ENCODE measurements around the gene AHCYL2.

The AHCYL2 gene

DNA sequence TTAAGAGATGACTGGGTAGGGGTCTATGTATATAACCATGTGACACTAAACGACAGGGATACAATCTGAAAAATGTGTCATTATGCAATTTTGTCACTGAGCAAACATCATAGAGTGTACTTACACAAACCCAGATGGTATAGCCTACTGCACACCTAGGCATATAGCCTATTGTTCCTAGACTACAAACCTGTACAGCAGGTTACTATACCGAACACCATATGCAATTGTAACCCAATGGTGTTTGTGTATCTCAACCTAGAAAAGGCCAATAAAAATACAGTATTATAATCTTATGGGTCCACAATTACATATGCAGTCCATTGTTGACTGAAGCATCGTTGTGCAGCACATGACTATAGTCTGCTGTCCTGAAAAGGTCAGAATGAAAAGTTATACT lies 232.3 kb downstream of the AHCYL2 start:
- TF ChIP-seq, protein P1, sequence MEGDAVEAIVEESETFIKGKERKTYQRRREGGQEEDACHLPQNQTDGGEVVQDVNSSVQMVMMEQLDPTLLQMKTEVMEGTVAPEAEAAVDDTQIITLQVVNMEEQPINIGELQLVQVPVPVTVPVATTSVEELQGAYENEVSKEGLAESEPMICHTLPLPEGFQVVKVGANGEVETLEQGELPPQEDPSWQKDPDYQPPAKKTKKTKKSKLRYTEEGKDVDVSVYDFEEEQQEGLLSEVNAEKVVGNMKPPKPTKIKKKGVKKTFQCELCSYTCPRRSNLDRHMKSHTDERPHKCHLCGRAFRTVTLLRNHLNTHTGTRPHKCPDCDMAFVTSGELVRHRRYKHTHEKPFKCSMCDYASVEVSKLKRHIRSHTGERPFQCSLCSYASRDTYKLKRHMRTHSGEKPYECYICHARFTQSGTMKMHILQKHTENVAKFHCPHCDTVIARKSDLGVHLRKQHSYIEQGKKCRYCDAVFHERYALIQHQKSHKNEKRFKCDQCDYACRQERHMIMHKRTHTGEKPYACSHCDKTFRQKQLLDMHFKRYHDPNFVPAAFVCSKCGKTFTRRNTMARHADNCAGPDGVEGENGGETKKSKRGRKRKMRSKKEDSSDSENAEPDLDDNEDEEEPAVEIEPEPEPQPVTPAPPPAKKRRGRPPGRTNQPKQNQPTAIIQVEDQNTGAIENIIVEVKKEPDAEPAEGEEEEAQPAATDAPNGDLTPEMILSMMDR (IDR thresholded peaks at IDR 0.05; ENCODE audit: low read length), result no peak
- no peak for TF ChIP-seq EZH2 (IDR thresholded peaks at IDR 0.05; ENCODE audit: borderline replicate concordance, low read length)
- Histone ChIP-seq H3K27ac (ENCODE audit: low read depth, low read length, poor library complexity, severe bottlenecking) (no peak overlapping the region), H2AFZ (ENCODE audit: low read length) (no peak overlapping the region), H3K9ac (ENCODE audit: low read length) (no peak overlapping the region), H4K20me1 (ENCODE audit: insufficient read depth, low read length) (no peaks in the 10 kb centered on the region), H3K9me3 (ENCODE audit: low read length) (no peaks in the 10 kb centered on the region), H3K4me2 (ENCODE audit: low read length) (no peak overlapping the region), H3K4me1 (ENCODE audit: insufficient read depth, low read length, severe bottlenecking) (no peaks in the 10 kb centered on the region), H3K27me3 (ENCODE audit: insufficient read depth, low read length) (no peaks in the 10 kb centered on the region), H3K36me3 (ENCODE audit: insufficient read depth, low read length) (peaks cover 5% of the 10 kb centered on the region; the same call in 1 of the 2 replicates), H3K79me2 (ENCODE audit: insufficient read depth, low read length) (no peaks in the 10 kb centered on the region), H3K4me3 (ENCODE audit: low read depth, low read length, poor library complexity, severe bottlenecking) (no peak overlapping the region), H3K9me2 (ENCODE audit: low read depth, low read length) (no peaks in the 10 kb centered on the region), H3F3A (ENCODE audit: insufficient read depth, low read length) (no peaks in the 10 kb centered on the region)

DNA sequence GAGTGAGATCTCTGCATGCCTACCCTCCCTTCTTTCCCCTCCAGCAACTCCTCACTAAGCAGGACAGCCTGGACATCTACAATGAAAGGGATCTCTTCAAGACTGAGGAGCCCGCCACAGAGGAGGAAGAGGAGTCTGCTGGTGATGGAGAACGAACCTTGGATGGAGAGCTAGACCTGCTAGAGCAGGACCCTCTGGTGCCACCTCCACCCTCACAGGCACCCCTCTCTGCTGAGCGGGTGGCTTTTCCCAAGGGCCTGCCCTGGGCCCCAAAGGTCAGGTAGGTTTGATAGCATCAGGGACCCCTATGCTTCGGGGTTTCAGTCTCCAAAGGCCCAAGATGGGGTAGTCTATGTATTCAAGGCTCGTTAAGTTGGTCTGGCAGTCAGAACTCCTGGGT lies 233.3 kb downstream of the AHCYL2 start:
- H3K4me1 ChIP-seq (ENCODE audit: insufficient read depth, low read length, severe bottlenecking), result no peaks in the 10 kb centered on the region
- no peaks in the 10 kb centered on the region for H3F3A ChIP-seq (ENCODE audit: insufficient read depth, low read length)
- H3K4me3 ChIP-seq (ENCODE audit: low read depth, low read length, poor library complexity, severe bottlenecking), result no peak overlapping the region
- H3K9ac ChIP-seq (ENCODE audit: low read length), result no peak overlapping the region
- H3K9me3 ChIP-seq (ENCODE audit: low read length), result no peaks in the 10 kb centered on the region
- no peak overlapping the region for H2AFZ ChIP-seq (ENCODE audit: low read length)
- H4K20me1 ChIP-seq (ENCODE audit: insufficient read depth, low read length), result no peaks in the 10 kb centered on the region
- TF ChIP-seq, protein P1 (IDR thresholded peaks at IDR 0.05; ENCODE audit: low read length), result no peak
- no peak for TF ChIP-seq EZH2 (IDR thresholded peaks at IDR 0.05; ENCODE audit: borderline replicate concordance, low read length)
- no peaks in the 10 kb centered on the region for H3K9me2 ChIP-seq (ENCODE audit: low read depth, low read length)
- no peak overlapping the region for H3K27ac ChIP-seq (ENCODE audit: low read depth, low read length, poor library complexity, severe bottlenecking)
- no peak overlapping the region for H3K4me2 ChIP-seq (ENCODE audit: low read length)
- no peaks in the 10 kb centered on the region for H3K79me2 ChIP-seq (ENCODE audit: insufficient read depth, low read length)
- H3K27me3 ChIP-seq (ENCODE audit: insufficient read depth, low read length), result no peaks in the 10 kb centered on the region
- peaks cover 5% of the 10 kb centered on the region; the same call in 1 of the 2 replicates for H3K36me3 ChIP-seq (ENCODE audit: insufficient read depth, low read length)

DNA sequence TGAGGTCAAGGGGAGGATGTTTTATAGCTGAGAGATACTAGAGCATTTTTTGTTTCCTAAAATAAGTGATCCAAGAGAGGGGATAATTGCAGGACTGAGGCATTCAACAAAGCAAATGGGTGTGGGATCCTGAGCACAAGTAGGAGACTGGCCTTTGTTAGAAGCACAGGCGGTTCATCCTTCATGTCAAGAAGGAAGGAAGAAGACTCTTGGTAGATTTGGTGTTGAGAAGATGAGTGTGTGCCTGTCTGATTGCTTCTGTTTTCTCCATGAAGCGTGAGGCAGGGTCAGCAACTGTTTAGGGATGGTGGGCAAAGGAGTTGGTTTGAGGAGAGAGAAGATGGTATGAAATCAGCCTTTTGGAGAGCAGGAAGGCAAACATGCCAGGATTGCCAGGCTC lies 237.0 kb downstream of the AHCYL2 start:
- H2AFZ ChIP-seq (ENCODE audit: low read length), result no peak overlapping the region
- H3K4me1 ChIP-seq (ENCODE audit: insufficient read depth, low read length, severe bottlenecking), result no peaks in the 10 kb centered on the region
- TF ChIP-seq, protein P1 (IDR thresholded peaks at IDR 0.05; ENCODE audit: low read length), result no peak
- TF ChIP-seq EZH2 (IDR thresholded peaks at IDR 0.05; ENCODE audit: borderline replicate concordance, low read length), result no peak
- H3K27ac ChIP-seq (ENCODE audit: low read depth, low read length, poor library complexity, severe bottlenecking), result no peak overlapping the region
- no peak overlapping the region for H3K9ac ChIP-seq (ENCODE audit: low read length)
- H3K27me3 ChIP-seq (ENCODE audit: insufficient read depth, low read length), result no peaks in the 10 kb centered on the region
- H3K9me2 ChIP-seq (ENCODE audit: low read depth, low read length), result no peaks in the 10 kb centered on the region
- H3F3A ChIP-seq (ENCODE audit: insufficient read depth, low read length), result no peaks in the 10 kb centered on the region
- H3K4me3 ChIP-seq (ENCODE audit: low read depth, low read length, poor library complexity, severe bottlenecking), result no peak overlapping the region
- H3K79me2 ChIP-seq (ENCODE audit: insufficient read depth, low read length), result no peaks in the 10 kb centered on the region
- H3K36me3 ChIP-seq (ENCODE audit: insufficient read depth, low read length), result peaks cover 5% of the 10 kb centered on the region; the same call in 1 of the 2 replicates
- H4K20me1 ChIP-seq (ENCODE audit: insufficient read depth, low read length), result no peaks in the 10 kb centered on the region
- no peaks in the 10 kb centered on the region for H3K9me3 ChIP-seq (ENCODE audit: low read length)
- H3K4me2 ChIP-seq (ENCODE audit: low read length), result no peak overlapping the region

Measured in OCI-LY1 (cell line).